Activated CD8-positive, alpha-beta memory T cell treated with anti-CD3 and anti-CD28 coated beads, Interleukin-2, amount 50 U/mL, for 1 hour (primary cell): ENCODE measurements around the gene MAB21L1.

Experiments
- DNase-seq: peaks from one replicate; pipeline ENCODE4 v3.0.0-alpha.2; 2020; ENCODE audit errors: extremely low read depth

The MAB21L1 gene

DNA sequence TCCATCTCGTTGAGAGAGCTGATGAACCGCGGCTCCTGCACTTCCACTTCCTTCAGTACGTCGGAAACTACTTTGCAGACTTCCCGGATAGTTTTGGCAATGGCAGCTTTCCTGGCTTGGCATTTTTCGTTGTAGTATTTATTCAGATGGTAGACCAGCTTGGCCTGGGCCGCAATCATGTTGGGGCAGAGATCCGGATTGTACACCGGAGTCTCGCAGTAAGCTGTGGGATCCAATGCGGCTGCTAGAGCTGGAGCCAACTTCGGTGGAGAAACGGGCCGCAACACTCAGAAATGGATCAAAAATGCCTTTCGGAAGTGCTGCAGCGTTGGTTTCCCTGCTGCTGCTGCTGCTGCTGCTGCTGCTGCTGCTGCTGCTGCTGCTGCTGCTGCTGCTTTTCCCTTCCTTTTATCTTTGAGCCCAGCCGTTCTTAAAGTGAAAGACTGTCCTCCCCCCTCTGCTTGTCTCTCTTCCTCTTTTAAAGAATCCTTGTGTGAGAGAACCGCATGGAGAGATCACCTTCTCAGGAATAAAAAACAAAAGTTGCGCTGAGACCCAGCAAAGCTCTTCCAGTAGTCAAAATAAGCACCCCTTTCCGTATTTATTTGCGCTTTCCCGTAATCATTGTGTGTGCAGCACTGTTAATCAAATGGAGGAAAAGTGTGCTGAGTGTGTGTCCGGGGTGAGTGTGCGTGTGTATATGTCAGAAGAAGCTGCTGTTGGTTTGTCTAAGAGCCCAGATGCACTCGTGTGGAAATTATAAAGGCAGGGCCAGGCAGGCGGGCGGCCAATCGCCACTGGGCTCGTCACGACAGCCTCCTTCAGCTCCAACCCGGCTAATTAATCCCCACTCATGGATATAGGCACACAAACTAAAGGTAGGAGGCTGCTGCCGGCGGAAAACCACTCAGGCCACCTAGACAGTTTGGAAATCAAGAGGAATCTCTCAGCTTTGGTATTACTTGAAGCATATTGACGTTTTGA lies at the start of gene MAB21L1:
TSS of gene MAB21L1 (minus strand) at position 730 of the 984 bp plus-strand sequence. CDS start at position 179, 551 bp downstream.
- no peak for DNase-seq

DNA sequence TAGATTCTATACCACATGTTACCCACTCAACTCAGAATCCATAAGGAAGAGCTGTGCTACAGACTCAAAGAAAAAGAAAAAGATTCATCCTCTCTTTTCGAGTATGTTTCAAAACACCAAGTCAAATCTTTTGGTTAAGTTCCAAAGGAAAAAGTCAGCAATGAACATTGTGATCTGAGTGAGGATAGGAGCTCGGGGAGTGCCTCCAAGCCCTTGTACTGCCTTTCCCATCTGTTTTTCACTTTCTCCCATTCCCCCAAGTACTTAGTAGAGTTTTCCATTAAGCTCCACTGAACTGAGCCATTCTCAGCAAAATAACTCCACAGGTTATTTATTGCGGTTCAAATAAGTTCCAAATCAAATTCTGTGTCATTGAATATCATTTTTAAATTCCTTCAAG lies 47.7 kb upstream of the MAB21L1 start:
- no peak for DNase-seq

DNA sequence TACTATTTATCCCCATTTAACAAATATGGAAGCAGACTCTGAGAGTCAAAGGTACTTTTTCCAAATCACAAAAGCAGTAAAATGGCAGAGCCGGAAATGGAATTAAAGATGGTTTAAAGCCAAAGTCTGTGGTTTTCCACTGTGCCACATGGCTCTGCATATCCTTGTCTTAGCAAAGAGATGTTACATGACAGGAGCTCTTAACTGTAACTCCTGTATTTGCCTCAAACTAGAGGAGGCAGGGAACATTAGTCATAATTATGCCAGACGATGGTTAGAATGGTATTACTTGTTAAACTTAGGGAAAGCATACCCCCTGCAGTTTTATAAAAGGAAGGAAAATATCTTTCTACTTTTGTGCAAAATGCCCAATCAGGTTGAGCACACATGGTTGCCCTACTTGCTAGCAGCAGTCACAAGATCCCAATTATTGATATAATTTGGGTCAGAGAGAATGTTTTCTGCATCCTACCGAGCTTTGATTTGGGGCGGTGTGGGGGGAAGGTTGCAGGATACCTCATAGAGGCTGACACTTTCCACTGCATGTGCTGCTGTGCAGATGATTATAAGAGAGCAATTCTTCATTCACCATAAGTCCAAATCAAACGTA lies 42.0 kb upstream of the MAB21L1 start:
- DNase-seq = no peak

- no peak for DNase-seq
Measured at GRCh38 chr13:35514801-35515502, 38.5 kb upstream of the MAB21L1 start.

GRCh38 chr13:35514061-35514477 lies 37.6 kb upstream of the MAB21L1 start:
- DNase-seq = no peak

- no peak for DNase-seq
Measured at GRCh38 chr13:35512271-35512920, 35.9 kb upstream of the MAB21L1 start.

DNA sequence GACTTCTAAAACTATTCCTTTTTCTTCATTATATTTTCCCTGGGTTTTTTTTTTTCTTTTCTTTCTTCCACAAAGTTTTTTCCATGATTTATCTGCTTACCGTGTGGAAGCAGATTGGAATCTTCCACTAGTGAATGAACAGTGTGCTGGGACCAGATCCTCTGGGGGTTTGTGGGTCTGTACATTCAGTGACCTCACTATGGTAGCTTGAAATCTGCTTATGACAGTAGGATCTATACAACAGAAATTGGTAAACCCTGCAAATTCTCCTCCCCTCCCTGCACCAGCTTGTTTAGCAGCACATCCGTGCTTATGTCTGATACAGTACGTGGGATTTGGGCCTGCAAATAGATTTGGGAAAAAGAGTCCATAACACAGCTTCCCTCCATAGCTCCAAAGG lies 26.0 kb upstream of the MAB21L1 start:
- no peak for DNase-seq

GRCh38 chr13:35501661-35502235 lies 25.3 kb upstream of the MAB21L1 start:
- no peak for DNase-seq

- DNase-seq = no peak
Measured at GRCh38 chr13:35500144-35500543, 23.7 kb upstream of the MAB21L1 start.

- no peak for DNase-seq
Measured at GRCh38 chr13:35499676-35500075, 23.2 kb upstream of the MAB21L1 start.

DNA sequence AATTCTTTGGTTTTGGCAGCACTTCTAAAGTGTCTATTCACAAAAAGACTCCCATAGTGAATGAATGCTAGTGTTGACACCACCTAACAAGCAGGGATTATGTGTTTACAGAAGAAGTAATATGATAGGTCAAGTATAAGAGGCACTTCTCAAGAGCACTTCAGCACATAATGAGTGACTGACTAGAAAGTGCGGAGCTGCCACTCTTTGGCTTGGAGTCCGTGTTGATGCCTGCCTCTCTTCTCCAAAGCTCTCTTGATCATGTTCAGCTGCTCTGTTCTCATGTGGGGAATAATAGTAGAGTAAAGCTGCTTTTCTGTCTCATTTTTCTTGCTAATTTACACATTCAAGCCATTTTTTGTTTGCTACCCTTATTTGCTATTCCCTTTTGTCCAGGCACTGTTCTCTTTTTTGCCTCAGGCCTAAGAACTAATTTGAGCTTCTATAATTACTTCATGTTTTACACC lies 22.7 kb upstream of the MAB21L1 start:
- no peak for DNase-seq

DNA sequence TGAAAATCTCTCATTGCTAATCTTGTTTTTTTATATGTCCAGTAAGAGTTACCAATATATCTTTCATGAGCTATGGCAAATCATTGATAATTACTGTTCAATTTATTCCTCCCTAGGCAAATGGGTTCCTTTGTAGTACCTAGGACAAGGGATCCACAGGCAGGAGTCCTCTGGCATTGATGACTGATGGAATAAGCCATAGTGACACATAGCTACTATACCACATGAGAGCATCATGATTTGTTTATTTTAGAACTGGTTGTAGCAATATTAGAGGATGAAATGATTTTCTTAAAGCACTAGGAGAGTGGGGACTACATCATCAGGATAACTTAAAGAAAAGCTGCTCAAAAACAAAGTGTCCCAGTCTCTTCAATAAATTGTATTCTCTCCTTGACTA lies 21.7 kb upstream of the MAB21L1 start:
- no peak for DNase-seq

GRCh38 chr13:35496761-35497386 lies 20.4 kb upstream of the MAB21L1 start:
- no peak for DNase-seq

DNA sequence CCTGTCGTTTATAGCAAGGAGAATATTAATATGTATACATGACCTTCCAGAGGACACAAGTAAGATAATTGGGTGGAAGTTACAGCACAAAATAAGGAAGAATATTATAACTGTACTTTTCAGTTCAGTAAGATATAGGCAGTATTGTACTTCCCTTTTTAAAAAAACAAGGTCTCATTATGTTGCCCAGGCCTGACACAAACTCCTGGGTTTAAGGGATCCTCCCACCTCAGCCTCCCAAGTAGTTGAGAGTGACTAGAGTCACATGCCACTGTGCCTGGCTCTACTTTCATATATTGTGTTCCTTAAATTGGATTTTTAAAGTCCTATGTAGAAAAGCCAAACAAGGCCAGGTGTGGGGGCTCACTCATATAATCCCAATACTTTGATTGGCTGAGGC lies 19.5 kb upstream of the MAB21L1 start:
- DNase-seq = no peak

DNA sequence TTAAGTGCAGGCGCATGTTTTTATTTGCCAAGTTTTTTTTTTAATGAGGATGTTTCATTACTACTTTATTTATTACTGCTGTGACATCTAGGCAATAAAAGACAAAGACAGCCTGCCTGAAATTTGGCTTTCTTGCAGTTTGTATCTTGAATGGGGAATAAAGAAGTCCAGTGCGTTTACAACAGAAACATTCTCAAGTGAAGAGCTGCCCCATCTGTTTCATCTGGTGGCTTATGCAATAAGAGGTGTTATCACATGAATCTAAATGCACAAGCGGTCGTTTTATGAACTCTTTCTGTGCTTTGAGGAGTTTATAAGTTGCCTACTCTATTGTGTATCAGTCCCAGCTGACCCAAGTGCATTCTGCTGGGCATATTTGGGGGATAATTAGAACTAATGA lies 12.6 kb upstream of the MAB21L1 start:
- no peak for DNase-seq

GRCh38 chr13:35485424-35485823 lies 8.9 kb upstream of the MAB21L1 start:
- no peak for DNase-seq

GRCh38 chr13:35484384-35484783 lies 7.9 kb upstream of the MAB21L1 start:
- no peak for DNase-seq

DNA sequence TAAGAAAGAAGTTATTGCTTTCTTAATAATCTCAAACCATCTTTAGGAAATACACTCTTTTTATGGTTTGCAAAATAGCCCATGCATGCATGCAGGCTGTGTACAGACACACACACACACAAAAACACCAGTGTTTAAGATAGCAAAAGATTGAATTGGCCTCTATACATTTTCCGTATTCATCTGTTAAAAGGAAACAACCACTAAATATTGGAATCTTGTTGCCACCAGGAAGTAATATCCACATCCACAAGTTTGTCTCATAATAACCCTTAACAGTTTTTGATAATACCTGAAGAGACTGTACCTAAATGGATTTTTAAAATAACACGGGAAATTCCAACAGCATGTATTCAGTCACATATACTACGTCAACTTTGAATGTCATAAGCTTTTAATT lies 7.3 kb upstream of the MAB21L1 start:
- no peak for DNase-seq

DNA sequence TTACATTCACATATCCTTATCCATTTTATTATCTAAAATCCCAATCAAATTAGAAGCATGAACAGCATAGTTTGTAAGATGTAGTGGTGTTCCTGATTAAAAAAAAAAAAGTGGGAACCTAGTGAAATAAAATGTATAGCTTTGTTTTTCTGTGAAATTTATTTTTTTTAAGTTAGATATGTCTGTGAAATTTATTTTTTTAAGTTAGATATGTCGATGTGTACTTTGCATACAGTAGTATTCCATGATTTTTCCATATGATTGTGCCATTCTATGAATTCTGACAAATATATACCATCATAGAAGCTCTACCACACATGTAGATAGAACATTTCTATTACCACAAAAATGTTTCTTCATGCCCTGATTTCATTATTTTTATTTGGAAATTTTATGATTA lies 6.0 kb upstream of the MAB21L1 start:
- DNase-seq = no peak

DNA sequence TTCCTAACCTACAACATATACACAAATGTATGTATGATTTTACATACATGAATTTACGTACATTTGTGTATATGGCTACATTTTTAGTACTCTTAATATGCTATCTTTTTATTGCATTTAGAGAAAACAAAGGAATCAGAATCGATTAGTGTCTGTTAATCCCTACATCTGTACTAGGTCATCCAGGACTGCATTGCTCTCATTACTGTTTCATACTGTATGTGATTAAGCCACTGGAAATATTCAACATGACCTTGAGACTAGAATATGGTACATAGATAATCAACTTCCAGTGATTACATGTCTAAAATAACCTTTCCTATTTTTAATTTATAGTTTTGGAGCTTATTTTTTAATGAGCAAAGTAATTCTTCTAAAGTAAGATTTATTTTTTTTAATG lies 5.3 kb upstream of the MAB21L1 start:
- no peak for DNase-seq

DNA sequence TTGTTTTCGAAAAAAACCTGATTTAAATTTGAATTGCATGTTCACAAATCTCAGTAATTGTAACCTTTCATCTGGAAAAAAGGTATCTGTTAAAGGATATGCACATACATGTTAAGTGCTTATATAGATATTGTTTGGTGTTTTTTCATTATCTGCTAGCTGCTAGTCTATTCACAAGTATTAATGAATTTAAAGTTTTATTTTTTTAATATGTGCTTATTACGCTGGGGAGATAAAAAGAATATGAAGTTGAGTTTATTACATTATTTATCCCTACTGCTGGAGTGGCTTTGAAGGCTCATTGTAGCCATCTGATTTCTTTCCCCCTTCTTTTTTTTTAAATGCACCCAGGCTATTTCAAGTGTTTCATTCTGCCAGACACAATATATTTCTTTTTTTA lies 3.9 kb upstream of the MAB21L1 start:
- no peak for DNase-seq
